PC-9 (cell line): ENCODE results near the gene DUOXA2. TPM values are rescaled to one million over a fixed set of nuclear protein-coding genes. Genes with fewer than 3 reads are reported as not detected.

ENCODE experiments used
- BruUV-seq: library from RNA; stranded (reverse); fragments of 400-500 nt; replicated peaks from 2 replicates; lab custom pipeline; 2021; lab: Mats Ljungman, UMichigan
- CTCF ChIA-PET: fragments of 300-600 bp; sonication (Branson Sonifier 250); formaldehyde crosslinking; loops from one replicate; lab custom pipeline; 2022; ENCODE audit warnings: antibody characterized with exemption; lab: Charles Lee
- POLR2A ChIA-PET: fragments of 300-600 bp; sonication (Branson Sonifier 250); formaldehyde crosslinking; loops from one replicate; lab custom pipeline; 2022; ENCODE audit warnings: antibody characterized with exemption; ENCODE audit not compliant: unreplicated experiment; lab: Charles Lee
- DNase-seq, 2 experiments: peaks; one replicate each; pipeline versions ENCODE4 v3.0.0 to v3.0.0-alpha.2; 2015 to 2022; ENCODE audit warnings: mixed read lengths in 1 of 2
- H2AFZ ChIP-seq: fragments of 200-600 bp; sonication (generic); 2 replicates; pipeline ENCODE4 v1.8.1; 2017; ENCODE audit warnings: antibody characterized with exemption
- H3F3A ChIP-seq: fragments of 200-600 bp; sonication (generic); 2 replicates; pipeline ENCODE4 v1.8.1; 2017; ENCODE audit warnings: antibody characterized with exemption, mild to moderate bottlenecking, low read depth; ENCODE audit not compliant: insufficient read depth
- H3K27ac ChIP-seq: fragments of 200-600 bp; sonication (generic); 2 replicates; pipeline ENCODE4 v1.6.1; 2016; ENCODE audit warnings: mixed run types
- H3K27me3 ChIP-seq: fragments of 200-600 bp; sonication (generic); 2 replicates; pipeline ENCODE4 v1.6.1; 2016; ENCODE audit warnings: low read depth, mixed run types; ENCODE audit not compliant: insufficient read depth
- H3K36me3 ChIP-seq: fragments of 200-600 bp; sonication (generic); 2 replicates; pipeline ENCODE4 v1.6.1; 2016; ENCODE audit warnings: low read depth, mixed run types
- H3K4me1 ChIP-seq: fragments of 200-600 bp; sonication (generic); replicated peaks from 2 replicates; pipeline ENCODE4 v1.6.1; 2016; ENCODE audit warnings: mixed run types; ENCODE audit not compliant: insufficient read depth
- H3K4me2 ChIP-seq: fragments of 200-600 bp; sonication (generic); 2 replicates; pipeline ENCODE4 v1.6.1; 2017; ENCODE audit warnings: mixed run types
- H3K4me3 ChIP-seq: fragments of 200-600 bp; sonication (generic); 2 replicates; pipeline ENCODE4 v1.6.1; 2016; ENCODE audit warnings: mixed run types
- H3K79me2 ChIP-seq: fragments of 200-600 bp; sonication (generic); 2 replicates; pipeline ENCODE4 v1.6.1; 2017; ENCODE audit warnings: low read depth, mixed run types
- H3K9me2 ChIP-seq: fragments of 200-600 bp; sonication (generic); 2 replicates; pipeline ENCODE4 v1.8.1; 2017; ENCODE audit warnings: mild to moderate bottlenecking; ENCODE audit not compliant: insufficient read depth
- H3K9me3 ChIP-seq: fragments of 200-600 bp; sonication (generic); 2 replicates; pipeline ENCODE4 v1.8.1; 2016; ENCODE audit warnings: low read depth; ENCODE audit not compliant: insufficient read depth
- H4K20me1 ChIP-seq: fragments of 200-600 bp; sonication (generic); 2 replicates; pipeline ENCODE4 v1.8.1; 2017; ENCODE audit not compliant: insufficient read depth
- EZH2 ChIP-seq: fragments of 200-600 bp; sonication (generic); IDR thresholded peaks from 2 replicates; pipeline ENCODE4 v1.8.0; 2017; ENCODE audit warnings: antibody characterized with exemption, low read depth
- intact Hi-C: fragments of 100-400 bp; cut with micrococcal nuclease; formaldehyde crosslinking; loops from one replicate; pipeline ENCODE4 v1.10.0; 2022; ENCODE audit not compliant: unreplicated experiment
- total RNA-seq: library from RNA; stranded (reverse); gene quantifications from 2 replicates; pipeline ENCODE4 v1.2.3, GENCODE V29; 2021
- TF ChIP-seq, protein P1 (sequence below): fragments of 200-600 bp; sonication (generic); conservative IDR thresholded peaks from 2 replicates; pipeline ENCODE4 v1.6.1; 2017; ENCODE audit warnings: mixed run types, antibody characterized with exemption, mild to moderate bottlenecking, moderate library complexity

Gene DUOXA2
- total RNA-seq, 1 experiment from 2014 or later, result not detected

DNA sequence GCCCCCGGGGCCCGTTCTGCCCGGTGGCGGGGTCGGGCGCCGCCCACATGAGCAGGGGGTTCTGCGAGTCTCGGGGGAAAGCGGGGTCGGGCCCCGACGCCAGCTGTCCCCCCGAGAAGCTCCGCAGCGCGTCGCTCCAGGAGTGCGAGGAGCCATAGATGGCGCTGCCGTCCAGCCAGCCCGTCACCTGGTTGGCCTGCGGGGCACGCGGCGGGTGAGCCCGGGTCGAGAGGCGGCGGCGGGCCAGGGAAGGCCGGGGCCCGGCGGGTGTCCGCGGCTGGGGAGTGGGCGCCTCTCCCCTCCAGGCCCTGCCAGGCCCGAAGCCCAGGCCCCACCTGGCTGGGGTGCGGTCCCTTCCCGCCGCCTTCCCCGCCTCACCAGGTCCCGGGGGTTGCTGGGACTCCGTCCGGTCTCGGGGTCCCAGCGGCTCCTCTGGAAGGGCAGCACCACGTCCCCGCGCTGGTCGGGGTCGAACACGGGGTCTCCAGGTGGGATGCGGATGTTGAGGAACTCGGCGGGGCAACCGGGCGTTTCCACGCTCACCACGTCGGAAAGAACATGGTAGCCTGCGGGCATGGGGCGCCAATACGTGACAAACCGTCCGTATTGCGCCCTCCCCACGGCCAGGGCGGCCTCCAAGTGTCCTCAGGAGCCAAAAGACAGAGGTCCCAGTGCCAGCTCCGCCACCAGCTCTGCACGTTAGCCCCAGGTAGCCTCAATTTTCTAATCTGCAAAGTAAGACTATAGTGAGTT lies 2.6 kb upstream of the DUOXA2 start:
- TF ChIP-seq, protein P1, sequence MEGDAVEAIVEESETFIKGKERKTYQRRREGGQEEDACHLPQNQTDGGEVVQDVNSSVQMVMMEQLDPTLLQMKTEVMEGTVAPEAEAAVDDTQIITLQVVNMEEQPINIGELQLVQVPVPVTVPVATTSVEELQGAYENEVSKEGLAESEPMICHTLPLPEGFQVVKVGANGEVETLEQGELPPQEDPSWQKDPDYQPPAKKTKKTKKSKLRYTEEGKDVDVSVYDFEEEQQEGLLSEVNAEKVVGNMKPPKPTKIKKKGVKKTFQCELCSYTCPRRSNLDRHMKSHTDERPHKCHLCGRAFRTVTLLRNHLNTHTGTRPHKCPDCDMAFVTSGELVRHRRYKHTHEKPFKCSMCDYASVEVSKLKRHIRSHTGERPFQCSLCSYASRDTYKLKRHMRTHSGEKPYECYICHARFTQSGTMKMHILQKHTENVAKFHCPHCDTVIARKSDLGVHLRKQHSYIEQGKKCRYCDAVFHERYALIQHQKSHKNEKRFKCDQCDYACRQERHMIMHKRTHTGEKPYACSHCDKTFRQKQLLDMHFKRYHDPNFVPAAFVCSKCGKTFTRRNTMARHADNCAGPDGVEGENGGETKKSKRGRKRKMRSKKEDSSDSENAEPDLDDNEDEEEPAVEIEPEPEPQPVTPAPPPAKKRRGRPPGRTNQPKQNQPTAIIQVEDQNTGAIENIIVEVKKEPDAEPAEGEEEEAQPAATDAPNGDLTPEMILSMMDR, result no peak
- no peak for TF ChIP-seq EZH2
- no peak for DNase-seq
- intact Hi-C loops, result no loop called here
- Histone ChIP-seq H3K4me1 (no peaks in the 10 kb centered on the region), H3K9me2 (no peaks in the 10 kb centered on the region), H3F3A (no peaks in the 10 kb centered on the region), H2AFZ (no peak overlapping the region), H3K79me2 (no peaks in the 10 kb centered on the region), H3K9me3 (no peaks in the 10 kb centered on the region), H3K27ac (no peak overlapping the region), H3K36me3 (no peaks in the 10 kb centered on the region), H3K4me3 (no peak overlapping the region), H3K27me3 (peaks cover 3% of the 10 kb centered on the region; the same call in 1 of the 2 replicates), H3K4me2 (no peak overlapping the region), H4K20me1 (no peaks in the 10 kb centered on the region)
- ChIA-PET POLR2A (no interaction called here), CTCF (no interaction called here)
- no TSS peak for BruUV-seq

DNA sequence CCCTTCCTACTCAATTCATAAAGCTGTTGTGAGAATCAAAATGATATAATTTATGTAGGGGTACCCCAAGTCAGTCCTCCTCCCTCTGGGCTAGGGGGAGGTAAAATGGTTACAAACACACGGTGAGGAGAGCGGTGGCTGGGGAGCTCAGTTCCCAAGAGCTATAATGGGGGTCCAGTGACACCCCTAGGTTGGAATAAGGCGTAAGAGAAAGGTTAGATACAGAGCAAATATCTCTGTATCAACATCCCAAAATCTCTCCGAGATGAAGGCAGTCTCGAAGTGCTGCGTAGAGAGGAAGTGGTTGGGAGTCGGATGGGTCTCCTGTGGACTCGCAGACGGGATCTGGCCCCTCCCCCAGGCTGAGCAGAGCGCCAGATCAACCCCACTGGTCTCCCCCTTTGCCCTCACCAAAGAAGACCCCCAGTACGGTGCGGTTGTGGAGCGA lies 2.0 kb upstream of the DUOXA2 start:
- no peaks in the 10 kb centered on the region for H3K9me2 ChIP-seq
- no peaks in the 10 kb centered on the region for H3K79me2 ChIP-seq
- DNase-seq, result no peak
- H3K9me3 ChIP-seq, result no peaks in the 10 kb centered on the region
- intact Hi-C loops, result no loop called here
- H4K20me1 ChIP-seq, result no peaks in the 10 kb centered on the region
- ChIA-PET POLR2A (no interaction called here), CTCF (no interaction called here)
- no peaks in the 10 kb centered on the region for H3K4me1 ChIP-seq
- peaks cover 3% of the 10 kb centered on the region; the same call in 1 of the 2 replicates for H3K27me3 ChIP-seq
- no peak overlapping the region for H2AFZ ChIP-seq
- no peak overlapping the region for H3K27ac ChIP-seq
- no peak overlapping the region for H3K4me2 ChIP-seq
- H3K36me3 ChIP-seq, result no peaks in the 10 kb centered on the region
- TF ChIP-seq, protein P1, result no peak
- H3F3A ChIP-seq, result no peaks in the 10 kb centered on the region
- no peak overlapping the region for H3K4me3 ChIP-seq
- BruUV-seq, result no TSS peak

DNA sequence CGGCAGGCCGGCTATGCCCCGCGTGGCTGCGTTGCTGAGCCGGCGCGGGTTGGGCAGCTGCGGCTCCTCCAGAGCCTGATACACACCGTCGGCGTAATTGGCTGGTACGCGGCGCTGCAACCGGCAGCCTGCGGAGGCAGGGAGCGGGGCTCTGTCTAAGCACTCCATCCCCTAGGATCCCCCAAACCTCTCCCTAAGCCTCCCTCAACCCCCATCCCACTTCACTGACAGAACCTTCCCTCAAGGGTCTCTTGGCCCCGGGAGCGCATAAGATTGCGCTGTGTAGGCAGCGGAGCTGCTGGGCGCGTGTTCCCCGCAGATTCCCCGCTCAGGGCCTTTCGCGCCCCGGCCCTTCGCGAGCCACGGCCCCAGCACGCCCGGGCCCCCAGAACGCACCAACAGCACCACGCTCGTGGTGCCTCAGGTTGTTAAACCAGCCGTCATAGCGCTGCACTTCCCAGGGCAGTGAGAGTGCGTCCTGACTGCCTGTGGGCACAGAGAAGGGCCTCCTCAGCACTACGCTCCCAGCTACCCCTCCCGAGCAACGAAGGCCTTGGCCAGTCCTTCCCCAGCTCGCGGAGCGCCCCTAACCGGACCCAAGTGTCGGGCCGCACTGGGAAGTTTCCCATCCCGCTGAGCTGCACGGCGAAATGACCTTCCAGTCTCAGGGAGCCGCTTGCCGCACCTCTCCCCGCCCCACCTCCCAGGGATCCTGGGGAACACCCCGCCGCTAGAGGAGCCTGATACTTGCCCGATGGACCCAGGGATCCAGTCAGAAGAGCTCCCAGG lies 1.3 kb upstream of the DUOXA2 start:
- Histone ChIP-seq H3K27me3 (peaks cover 3% of the 10 kb centered on the region; the same call in 1 of the 2 replicates), H2AFZ (no peak overlapping the region), H3K27ac (no peak overlapping the region), H3K4me1 (no peaks in the 10 kb centered on the region), H3F3A (no peaks in the 10 kb centered on the region), H3K4me2 (no peak overlapping the region), H3K9me3 (no peaks in the 10 kb centered on the region), H3K9me2 (no peaks in the 10 kb centered on the region), H4K20me1 (no peaks in the 10 kb centered on the region), H3K79me2 (no peaks in the 10 kb centered on the region), H3K4me3 (no peak overlapping the region), H3K36me3 (no peaks in the 10 kb centered on the region)
- POLR2A ChIA-PET, result interaction anchor here (0.5 kb wide), 1 partner anchor 11 kb away, joined by 3 read pairs; no protein-coding TSS in a partner anchor
- no TSS peak for BruUV-seq
- intact Hi-C loops, result no loop called here
- CTCF ChIA-PET, result no interaction called here
- DNase-seq, result no peak
- TF ChIP-seq, protein P1, result no peak
- no peak for TF ChIP-seq EZH2
